Activated CD8-positive, alpha-beta memory T cell treated with anti-CD3 and anti-CD28 coated beads for 48 hours (primary cell): ENCODE measurements around the gene SMIM20.
A peak's percentile ranks its signal among the peaks of the same experiment; 100 is the strongest.

Experiments used
- DNase-seq, 3 experiments: peaks; one replicate each; pipeline ENCODE4 v3.0.0-alpha.2; 2020; ENCODE audit warnings: low read depth in 2 of 3, low spot score in 2 of 3

The SMIM20 gene

GRCh38 chr4:25925486-25926201, 11.6 kb downstream of the SMIM20 start:
- DNase-seq: no peak

- no peak for DNase-seq
Observed at GRCh38 chr4:25926462-25926861, 12.4 kb downstream of the SMIM20 start.

- no peak for DNase-seq
Observed at GRCh38 chr4:25927361-25928195, 13.6 kb downstream of the SMIM20 start.

- DNase-seq: no peak
Observed at GRCh38 chr4:25928379-25929297, 14.6 kb downstream of the SMIM20 start.

DNA sequence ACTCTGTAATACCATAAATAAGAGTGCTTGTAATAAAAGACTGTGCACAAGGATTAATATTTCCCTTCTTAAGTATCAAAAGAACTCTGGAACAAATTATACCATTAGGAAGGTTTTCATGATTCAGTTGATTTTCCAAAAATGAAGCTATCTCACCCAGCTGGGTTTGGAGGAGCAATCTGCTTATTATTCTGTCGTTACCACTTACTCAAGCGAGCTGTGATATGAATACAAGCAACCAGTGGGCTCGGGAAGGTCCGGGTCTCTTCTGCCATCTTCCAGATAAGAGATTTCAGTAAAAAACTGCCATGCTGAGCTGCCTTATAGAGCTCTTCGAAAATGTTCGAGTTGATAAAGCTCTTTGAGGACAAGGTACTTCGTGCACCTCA, 15.3 kb downstream of the SMIM20 start:
- DNase-seq: no peak

DNA sequence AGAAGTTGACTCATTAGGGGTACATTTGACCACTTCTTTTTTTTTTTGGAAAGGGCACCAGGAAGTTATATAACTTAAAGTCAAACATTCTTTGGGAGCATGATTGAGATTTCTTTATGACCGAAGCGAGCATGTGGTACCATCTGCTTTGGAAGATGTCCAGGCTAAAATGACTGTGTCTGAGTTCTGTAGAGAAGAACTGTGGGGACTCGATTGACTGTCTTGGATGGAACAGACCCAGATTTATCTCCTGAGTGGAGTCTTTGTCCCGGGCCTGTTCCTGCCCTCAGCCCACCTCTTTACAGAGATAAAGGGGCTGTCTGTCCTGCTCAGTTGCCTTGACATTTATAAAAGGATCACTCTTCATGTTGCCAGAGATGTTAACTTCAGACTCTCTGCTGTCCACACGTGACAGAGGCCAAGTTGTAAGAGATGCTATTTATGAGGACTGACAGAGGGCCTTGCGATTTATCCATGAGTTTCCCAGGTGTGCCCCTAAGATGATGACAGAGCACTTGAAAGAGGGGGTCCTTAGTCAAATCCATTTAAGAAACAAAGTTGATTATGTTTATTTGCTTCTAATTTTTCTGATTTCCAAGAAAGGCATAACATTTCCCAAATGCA, 16.8 kb downstream of the SMIM20 start:
- DNase-seq: no peak

DNA sequence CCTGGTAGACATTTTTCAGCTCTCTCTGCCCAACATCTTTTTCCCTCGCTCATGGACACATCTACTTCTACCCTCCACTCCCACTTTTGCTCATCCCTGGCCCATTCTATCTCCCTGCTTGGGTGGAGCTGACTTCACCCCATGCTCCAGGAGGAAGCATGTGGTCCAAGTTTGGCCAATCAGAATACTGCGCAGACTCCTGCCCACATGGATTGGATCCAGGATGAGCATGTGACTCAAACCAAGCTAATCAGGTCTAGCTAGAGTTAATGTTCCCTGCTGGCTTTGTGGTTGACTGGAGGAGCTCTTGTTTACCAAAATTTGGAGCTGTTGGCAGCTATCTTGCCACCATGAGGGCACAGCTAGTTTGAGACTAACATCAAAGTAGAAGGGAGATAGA, 22.7 kb downstream of the SMIM20 start:
- DNase-seq: no peak

DNA sequence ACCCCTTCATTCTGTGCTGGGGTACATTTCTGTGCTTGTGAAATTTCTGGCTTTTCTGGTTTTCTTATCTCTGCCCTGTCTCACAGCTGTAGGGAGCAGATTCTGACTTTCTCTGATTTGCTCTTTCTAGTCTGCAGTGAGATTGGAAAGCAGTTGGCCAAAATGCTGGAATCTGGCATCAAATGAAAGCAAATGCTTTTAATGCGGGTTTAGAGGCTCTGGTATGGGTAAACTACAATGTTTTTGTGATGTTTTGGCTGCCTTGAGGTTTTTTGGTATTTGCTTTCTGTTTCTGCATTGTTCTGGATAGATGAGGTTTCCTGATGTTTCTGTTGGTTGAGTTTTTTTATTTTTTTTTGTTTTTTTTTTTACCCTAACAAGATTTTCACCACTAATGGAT, 23.8 kb downstream of the SMIM20 start:
- no peak for DNase-seq

DNA sequence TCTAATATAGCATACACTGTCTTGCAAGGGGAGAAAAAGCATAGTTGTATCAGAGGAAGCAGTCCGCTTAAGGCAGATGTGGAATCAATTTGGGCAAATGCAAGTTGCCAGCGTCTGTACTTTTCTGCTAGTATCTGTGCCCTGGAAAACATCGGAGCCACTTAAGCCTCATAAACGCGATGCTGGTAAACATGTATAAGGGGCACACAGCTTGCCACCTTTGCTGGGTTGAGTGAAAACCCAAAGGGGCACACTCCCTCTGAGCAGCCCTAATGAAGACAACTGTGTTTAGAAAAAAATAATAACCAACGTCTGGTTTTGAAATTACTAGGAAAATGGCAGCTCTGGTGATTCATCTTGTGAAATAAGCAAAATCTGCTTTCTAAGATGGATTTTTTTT, 24.3 kb downstream of the SMIM20 start:
- peak in 1 of 3 experiments; percentile 8 for DNase-seq

DNA sequence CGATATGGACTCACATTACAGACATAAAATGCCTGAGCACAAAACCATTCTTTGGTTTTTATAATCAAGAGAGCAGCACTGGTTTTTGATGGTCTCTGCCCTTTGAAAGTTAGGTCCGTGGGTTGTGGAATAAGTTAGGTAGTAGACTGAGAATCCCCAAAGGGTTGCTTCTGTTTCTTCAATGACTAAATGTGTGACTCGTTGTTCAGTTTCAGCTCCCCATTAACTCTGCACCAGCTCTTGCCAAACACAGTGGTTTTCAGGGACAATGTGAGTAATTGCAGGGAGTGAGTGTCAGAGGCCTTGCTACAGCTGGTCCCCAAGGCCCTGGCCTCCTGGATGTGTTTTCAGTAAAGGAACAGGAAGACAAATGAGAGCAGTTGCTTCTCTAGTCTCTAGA, 24.8 kb downstream of the SMIM20 start:
- DNase-seq: peak in 2 of 3 experiments; percentile 24 to 35

- no peak for DNase-seq
Observed at GRCh38 chr4:25939330-25939729, 25.3 kb downstream of the SMIM20 start.

GRCh38 chr4:25941457-25942221, 27.6 kb downstream of the SMIM20 start:
- no peak for DNase-seq

DNA sequence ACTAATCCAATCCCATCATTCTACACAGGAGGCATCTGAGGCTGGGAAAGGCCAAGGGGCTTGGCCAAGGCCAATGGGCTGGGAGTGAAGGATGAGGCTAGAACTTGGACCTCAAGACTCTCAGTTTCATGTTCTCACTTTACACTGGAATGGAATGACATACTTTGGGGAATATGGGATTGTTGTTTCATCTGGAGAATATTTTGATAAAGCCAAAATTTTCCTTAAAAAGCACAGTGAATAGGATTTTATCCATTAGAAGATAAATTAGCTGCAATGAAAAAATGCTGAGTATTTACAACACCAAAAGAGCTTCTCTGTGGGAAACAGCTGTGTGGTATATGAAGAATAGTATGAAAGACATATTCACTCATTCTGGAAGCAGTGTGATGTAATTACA, 29.3 kb downstream of the SMIM20 start:
- DNase-seq: no peak

DNA sequence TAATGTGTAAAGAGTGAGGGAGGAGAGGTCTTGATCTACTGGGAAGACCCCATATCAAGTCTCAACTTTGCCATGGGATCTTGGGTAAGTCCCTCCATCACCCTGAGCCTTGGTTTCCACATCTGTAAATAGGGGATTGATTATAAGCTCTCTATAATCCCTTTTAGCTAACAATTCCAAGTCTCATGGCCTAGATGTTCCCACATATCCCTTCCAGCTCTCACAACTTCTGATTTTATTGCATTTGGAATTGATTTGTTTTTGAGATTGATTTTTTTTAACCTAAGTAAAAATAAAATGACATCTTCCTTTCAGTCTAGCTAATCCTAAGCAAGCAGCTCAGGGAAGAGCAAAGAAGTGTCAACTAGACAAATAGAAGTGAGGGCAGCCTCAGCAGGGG, 29.8 kb downstream of the SMIM20 start:
- DNase-seq: no peak

DNA sequence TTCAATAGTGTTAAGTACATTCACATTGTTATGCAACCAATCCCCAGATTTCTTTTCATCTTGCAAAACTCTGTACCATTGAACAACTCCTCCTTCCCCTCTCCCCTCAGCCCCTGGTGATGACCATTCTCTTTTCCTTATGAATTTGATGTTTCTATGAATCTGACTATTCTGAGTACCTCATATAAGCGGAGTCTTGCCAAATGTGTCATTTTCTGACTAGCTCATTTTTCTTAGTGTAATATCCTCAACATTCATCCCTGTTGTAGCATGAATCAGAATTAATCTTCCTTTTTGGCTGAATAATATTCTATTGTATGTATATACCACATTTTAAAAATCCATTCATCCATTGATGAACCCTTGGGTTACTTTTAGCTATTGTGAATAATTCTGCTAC, 34.0 kb downstream of the SMIM20 start:
- no peak for DNase-seq

- no peak for DNase-seq
Observed at GRCh38 chr4:25949173-25949748, 35.2 kb downstream of the SMIM20 start.

DNA sequence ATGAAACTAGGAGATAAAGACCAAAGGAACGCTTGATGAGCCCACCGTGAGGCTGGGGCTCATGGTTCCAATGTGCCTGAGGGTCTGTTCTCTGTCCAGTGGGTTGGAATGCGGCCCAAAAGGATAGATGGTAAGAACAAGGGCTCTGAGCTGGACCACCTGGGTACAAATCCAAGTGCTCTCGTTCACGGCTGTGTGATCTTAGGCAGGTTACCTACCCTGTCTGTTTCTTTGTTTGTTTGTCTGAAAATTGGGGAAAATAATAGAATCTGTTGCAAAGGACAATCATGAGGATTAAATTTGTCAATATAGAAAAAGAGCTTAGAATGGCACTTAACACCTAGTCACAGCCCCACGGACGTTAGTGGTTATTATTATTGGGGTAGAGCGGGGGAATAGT, 36.0 kb downstream of the SMIM20 start:
- DNase-seq: no peak

DNA sequence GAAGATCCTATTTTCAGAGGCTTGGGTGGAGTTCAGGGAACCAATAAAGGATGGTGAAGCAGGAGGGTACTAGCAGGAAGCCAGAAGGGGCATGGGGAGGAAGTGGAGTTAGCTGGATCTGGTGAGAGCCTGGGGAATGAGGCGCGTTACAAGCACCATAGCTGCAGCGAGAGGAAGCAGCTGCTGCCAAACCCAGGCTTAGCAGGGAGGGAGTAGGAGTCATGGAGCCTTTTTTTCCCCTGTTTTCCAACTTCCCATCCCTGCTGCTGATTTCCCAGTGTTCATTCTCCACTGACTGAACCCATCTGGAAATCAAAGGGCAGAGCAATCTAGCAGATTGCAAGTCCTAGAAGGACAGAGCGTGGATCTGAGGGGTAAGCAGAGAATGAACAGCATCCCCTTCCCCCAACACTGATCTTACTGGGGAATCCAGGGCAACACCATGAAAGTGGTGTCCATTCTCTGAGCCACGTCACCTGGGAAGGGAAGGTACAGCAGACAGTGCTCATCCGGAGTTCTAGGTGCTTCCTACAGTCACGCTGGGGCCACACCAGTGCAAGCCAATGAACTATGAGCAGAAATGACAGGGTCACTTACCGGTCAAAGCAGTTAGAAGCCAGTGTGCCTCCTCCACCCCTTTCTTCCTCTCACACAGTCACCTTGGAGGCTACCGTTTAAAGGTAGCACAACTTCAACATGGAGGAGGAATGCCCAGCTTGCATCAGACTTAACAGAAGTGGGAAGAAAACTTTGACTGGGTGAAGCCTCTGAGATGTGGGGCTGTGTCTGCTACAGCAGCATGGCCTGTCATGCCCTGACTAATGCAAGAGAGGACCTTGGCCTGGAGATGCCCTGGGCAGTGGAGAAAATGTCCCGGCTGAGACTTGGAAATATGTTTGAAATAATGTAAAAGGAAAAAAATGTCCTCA, 36.7 kb downstream of the SMIM20 start:
- DNase-seq: no peak

- DNase-seq: no peak
Observed at GRCh38 chr4:25951390-25951952, 37.5 kb downstream of the SMIM20 start.
